ENCODE data around the gene AP1S3.
"Not testable (repeated sequence)": the region's sequence is repeated elsewhere in the genome, so short reads cannot be mapped to it uniquely, and the experiment has no call there.

The AP1S3 gene

DNA sequence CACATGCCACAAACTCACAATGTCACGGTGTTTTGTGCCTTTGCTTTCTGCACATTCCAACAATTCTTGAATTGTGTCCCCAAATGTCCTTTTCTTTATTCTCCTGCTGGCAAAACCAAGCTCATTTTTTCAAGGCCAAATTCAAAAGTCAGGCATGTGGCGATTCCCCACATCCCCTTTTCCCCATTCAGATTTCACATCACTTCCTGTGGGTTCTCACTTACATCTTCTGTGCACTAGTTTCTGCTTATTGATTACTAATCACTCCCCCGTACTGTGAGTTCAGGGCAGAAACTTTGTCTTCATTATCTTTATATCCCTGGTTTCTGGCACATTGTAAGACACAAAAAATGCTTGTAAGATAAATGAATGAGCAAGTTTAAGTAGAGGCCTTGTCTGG, 69.2 kb downstream of the AP1S3 start:
- H3K27ac ChIP-seq: no peak overlapping the region
- no peak overlapping the region for H3K4me3 ChIP-seq

DNA sequence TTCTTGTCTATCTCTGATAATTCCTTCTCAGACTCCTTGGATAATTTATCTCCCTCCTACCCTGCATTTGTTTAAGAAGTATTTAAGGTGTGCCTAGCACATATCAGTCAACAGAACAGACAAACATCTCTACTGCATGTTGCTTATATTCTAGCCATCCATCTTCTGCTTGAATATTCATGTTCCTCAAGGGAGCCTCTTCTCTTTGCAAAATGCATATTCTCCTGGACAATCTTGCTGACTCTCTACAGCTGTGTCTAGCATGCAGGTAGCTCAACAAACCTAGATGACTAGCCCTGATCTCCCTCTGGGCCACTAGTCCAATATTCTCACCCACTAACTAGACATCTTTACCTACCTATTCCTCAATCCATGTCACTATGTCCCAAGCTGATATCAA, 70.0 kb downstream of the AP1S3 start:
- Histone ChIP-seq H3K27ac (no peak overlapping the region), H3K4me3 (no peak overlapping the region)

- no peak overlapping the region for H3K4me3 ChIP-seq
- no peak overlapping the region for H3K27ac ChIP-seq
These were observed 72.1 kb downstream of the AP1S3 start for GRCh38 chr2:223765221-223765785.

- H3K27ac ChIP-seq: no peak overlapping the region
- no peak overlapping the region for H3K4me3 ChIP-seq
These were observed 72.6 kb downstream of the AP1S3 start for GRCh38 chr2:223764796-223765195.

DNA sequence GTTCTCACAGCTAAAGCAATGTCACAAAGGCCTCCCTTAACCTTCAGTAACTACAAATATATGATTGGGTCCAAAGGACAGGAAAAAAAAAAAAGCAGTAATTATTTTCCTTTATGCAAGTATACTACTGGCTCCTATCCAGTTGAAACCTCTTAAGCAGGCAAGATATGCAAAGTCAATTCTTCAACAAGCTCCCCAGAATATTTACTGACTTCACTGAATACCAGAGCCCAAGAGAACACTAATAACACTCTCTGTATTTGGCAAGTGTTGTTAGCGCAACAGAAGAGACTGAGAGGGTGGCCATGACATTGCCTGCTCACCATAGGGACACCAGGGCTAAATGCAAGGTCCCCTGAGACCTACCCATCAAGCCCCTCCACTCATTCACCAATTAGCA, 74.5 kb downstream of the AP1S3 start:
- no peak overlapping the region for H3K4me3 ChIP-seq
- no peak overlapping the region for H3K27ac ChIP-seq

DNA sequence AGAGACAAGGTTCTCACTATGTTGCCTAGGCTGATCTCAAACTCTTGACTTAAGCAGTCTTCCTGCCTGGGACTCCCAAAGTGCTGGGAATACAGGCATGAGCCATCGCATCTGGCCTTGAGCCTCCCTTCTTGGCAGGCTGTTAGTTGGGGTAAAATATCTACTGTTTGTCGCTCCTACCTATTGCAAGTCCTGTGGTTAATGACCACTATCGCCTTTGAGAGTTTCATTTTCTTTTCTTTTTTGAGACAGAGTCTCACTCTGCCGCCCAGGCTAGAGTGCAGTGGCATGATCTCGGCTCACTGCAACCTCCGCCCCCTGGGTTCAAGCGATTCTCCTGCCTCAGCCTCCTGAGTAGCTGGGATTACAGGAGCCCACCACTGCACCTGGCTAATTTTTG, 75.6 kb downstream of the AP1S3 start:
- H3K27ac ChIP-seq: peak overlapping the region in 14 of 21 experiments; percentile 8 to 81 (median 58)
- H3K4me3 ChIP-seq: not testable (repeated sequence)

GRCh38 chr2:223760838-223761502, 76.4 kb downstream of the AP1S3 start:
- H3K27ac ChIP-seq: peak overlapping the region in 17 of 21 experiments; percentile 8 to 81 (median 61)

GRCh38 chr2:223759569-223760430, 77.6 kb downstream of the AP1S3 start:
- peak overlapping the region in 18 of 21 experiments; percentile 20 to 81 (median 63) for H3K27ac ChIP-seq
- no peak overlapping the region for H3K4me3 ChIP-seq

More at GRCh38 chr2:223760838-223761502, 76.4 kb downstream of the AP1S3 start:
- H3K4me3 ChIP-seq: no peak overlapping the region

DNA sequence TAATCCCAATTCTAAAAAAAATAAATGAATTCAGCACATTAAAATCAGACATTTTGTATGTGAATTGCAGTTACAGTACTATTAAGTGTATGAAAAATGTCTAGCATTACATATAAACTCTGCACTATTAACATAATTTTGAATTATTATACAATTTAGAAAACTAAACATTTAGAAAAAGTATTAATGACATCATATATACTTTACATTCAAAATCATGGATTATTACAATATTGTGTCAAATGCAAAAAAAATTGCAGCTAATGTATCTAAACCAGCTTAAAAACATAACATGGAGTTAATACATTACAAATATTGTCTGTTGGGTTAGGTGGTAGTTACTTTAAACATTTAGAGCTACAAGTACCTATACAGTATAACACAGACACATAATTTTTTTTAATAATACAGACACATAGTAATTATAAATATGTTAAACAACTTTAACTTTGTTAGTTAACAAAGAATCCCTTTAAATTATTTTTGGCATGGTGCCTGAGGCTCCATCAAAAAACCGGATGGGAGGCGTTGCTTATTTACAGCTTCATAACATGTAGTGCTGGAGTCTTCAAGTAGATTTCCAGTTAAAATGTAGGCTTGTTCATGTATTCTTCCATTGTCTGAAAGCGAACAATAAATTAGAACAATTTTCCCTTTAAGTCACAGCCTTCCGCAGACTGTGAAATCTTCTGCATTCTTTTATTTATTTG, 79.1 kb downstream of the AP1S3 start:
- no peak overlapping the region for H3K4me3 ChIP-seq
- H3K27ac ChIP-seq: peak overlapping the region in 1 of 21 experiments; percentile 68

GRCh38 chr2:223753940-223754339, 83.4 kb downstream of the AP1S3 start:
- H3K27ac ChIP-seq: no peak overlapping the region

GRCh38 chr2:223751012-223751411, 86.4 kb downstream of the AP1S3 start:
- Histone ChIP-seq H3K27ac (no peak overlapping the region), H3K4me3 (no peak overlapping the region)

More at GRCh38 chr2:223753940-223754339, 83.4 kb downstream of the AP1S3 start:
- no peak overlapping the region for H3K4me3 ChIP-seq

- Histone ChIP-seq H3K4me3 (no peak overlapping the region), H3K27ac (no peak overlapping the region)
These were observed 89.9 kb downstream of the AP1S3 start for GRCh38 chr2:223747392-223748042.

DNA sequence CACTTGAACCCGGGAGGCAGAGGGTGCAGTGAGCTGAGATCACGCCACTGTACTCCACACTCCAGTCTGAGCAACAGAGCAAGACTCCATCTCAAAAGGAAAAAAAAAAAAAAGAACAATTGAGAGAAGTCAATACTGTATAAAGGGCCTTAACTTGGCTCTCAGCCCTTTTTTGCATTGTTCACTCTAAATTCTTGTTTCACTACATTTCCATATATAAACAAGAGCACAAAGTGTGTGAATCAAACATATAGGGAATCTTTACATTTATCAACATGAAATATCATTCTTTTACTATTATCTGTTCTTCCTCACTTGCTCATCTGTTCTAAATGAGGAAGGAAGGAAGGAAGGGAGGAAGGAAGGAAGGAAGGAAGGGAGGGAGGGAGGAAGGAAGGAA, 90.8 kb downstream of the AP1S3 start:
- Histone ChIP-seq H3K4me3 (no peak overlapping the region), H3K27ac (no peak overlapping the region)

- H3K27ac ChIP-seq: no peak overlapping the region
- no peak overlapping the region for H3K4me3 ChIP-seq
These were observed 92.8 kb downstream of the AP1S3 start for GRCh38 chr2:223744580-223744979.

- Histone ChIP-seq H3K4me3 (no peak overlapping the region), H3K27ac (no peak overlapping the region)
These were observed 96.7 kb downstream of the AP1S3 start for GRCh38 chr2:223740679-223741078.

- H3K27ac ChIP-seq: no peak overlapping the region
These were observed 100.2 kb downstream of the AP1S3 start for GRCh38 chr2:223737207-223737606.

GRCh38 chr2:223736488-223736887, 100.9 kb downstream of the AP1S3 start:
- Histone ChIP-seq H3K4me3 (no peak overlapping the region), H3K27ac (no peak overlapping the region)

More at GRCh38 chr2:223737207-223737606, 100.2 kb downstream of the AP1S3 start:
- no peak overlapping the region for H3K4me3 ChIP-seq

DNA sequence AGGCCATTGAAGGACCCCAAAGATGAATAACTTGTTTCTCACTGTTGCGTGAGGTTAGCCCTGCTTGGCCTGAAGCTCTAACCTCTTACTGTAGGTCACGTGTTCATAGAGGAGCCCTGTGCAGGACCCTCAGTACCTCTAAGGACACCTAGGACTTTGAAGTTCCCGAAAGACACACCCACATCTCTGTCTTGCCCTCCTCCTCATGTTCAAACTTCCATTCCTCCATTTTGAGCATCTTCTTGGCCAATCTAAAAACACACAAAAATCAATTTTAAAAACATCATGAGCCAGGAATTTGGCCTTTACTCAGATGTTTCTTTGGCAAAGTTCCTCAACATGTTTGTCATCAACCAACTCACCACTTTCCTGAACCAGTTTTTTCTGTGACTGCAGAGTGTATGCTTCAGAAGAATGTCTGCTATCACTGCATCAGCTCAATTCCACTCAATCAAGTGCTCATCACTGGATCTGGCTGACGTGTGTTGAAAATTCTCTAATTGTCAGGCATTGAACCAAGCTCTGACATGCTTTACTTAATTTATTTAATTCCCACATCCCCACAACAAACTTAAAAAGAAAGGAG, 101.6 kb downstream of the AP1S3 start:
- Histone ChIP-seq H3K27ac (peak overlapping the region in 1 of 21 experiments; percentile 9), H3K4me3 (no peak overlapping the region)

DNA sequence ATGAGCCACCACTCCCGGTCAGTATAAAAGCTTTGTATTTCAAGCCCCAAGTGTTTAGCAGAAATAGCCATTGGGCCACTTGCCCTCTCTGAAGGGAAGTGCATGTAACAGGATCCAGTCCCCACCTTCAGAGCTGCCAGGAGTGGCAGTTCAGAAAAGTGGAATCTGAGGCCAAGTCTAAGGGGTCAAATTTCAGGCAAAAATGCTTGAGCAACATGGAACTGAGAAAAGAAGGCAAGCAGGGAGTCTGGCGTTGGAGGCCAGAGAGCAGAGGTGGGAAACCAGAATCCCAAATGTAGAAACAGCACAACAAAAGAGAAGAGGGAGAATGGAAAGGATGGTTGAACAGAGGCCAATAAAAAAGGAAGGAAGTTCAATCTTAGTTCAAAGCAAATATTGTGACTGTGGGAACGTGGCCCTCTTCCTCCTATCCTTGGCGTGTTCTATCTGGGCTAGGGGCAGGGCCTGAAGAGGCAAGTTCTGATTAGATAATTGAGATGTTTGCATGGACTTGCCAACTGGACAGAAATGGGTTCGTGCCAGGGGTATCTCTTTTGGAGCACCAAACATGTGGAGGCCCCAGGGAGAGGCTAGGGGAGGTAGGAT, 102.2 kb downstream of the AP1S3 start:
- no peak overlapping the region for H3K27ac ChIP-seq
- no peak overlapping the region for H3K4me3 ChIP-seq

Measured in skin epidermis (tissue), 12 donors.